Neural progenitor cell (in vitro differentiated cells): ENCODE data around the gene CCL17. TPM values are rescaled to one million over a fixed set of nuclear protein-coding genes. Genes with fewer than 3 reads are reported as not detected.
"Not testable (repeated sequence)": the region's sequence is repeated elsewhere in the genome, so short reads cannot be mapped to it uniquely, and the experiment has no call there.

ENCODE experiments used
- DNase-seq: peaks from one replicate; pipeline ENCODE4 v3.0.0-alpha.2; 2016; ENCODE audit warnings: low spot score
- H2AFZ ChIP-seq: fragments of 200-600 bp; sonication (generic); replicated peaks from 2 replicates; pipeline ENCODE4 v1.6.1; 2016; ENCODE audit warnings: antibody characterized with exemption
- H3F3A ChIP-seq: fragments of 200-600 bp; sonication (generic); 2 replicates; pipeline ENCODE4 v1.6.1; 2016; ENCODE audit warnings: antibody characterized with exemption, low read depth
- H3K27ac ChIP-seq: fragments of 200-600 bp; sonication (generic); 2 replicates; pipeline ENCODE4 v1.5.1; 2016; ENCODE audit warnings: mild to moderate bottlenecking
- H3K27me3 ChIP-seq: fragments of 200-600 bp; sonication (generic); 2 replicates; pipeline ENCODE4 v1.6.1; 2016; ENCODE audit warnings: mild to moderate bottlenecking, moderate library complexity
- H3K36me3 ChIP-seq: fragments of 200-600 bp; sonication (generic); 2 replicates; pipeline ENCODE4 v1.5.1; 2016
- H3K4me1 ChIP-seq: fragments of 200-600 bp; sonication (generic); 2 replicates; pipeline ENCODE4 v1.6.1; 2016; ENCODE audit warnings: mixed run types
- H3K4me2 ChIP-seq: fragments of 200-600 bp; sonication (generic); 2 replicates; pipeline ENCODE4 v1.6.1; 2016
- H3K4me3 ChIP-seq: fragments of 200-600 bp; sonication (generic); 2 replicates; pipeline ENCODE4 v1.5.1; 2016
- H3K79me2 ChIP-seq: fragments of 200-600 bp; sonication (generic); 2 replicates; pipeline ENCODE4 v1.6.1; 2016; ENCODE audit warnings: low read depth
- H3K9ac ChIP-seq: fragments of 200-600 bp; sonication (generic); 2 replicates; pipeline ENCODE4 v1.6.1; 2016
- H3K9me3 ChIP-seq: fragments of 200-600 bp; sonication (generic); 2 replicates; pipeline ENCODE4 v1.5.1; 2016; ENCODE audit warnings: low read depth
- H4K20me1 ChIP-seq: fragments of 200-600 bp; sonication (generic); 2 replicates; pipeline ENCODE4 v1.6.1; 2016; ENCODE audit warnings: low read depth
- H3K27ac Mint-ChIP-seq: 3 replicates; pipeline ENCODE4 v1.8.0; 2021; ENCODE audit warnings: mixed read lengths
- H3K27me3 Mint-ChIP-seq: 2 replicates; pipeline ENCODE4 v1.8.0; 2022; ENCODE audit warnings: low read depth, mild to moderate bottlenecking, inconsistent platforms, moderate library complexity, mixed read lengths; ENCODE audit not compliant: insufficient read depth
- H3K36me3 Mint-ChIP-seq: 3 replicates; pipeline ENCODE4 v1.8.0; 2021; ENCODE audit warnings: mixed read lengths
- H3K4me1 Mint-ChIP-seq: 3 replicates; pipeline ENCODE4 v1.8.0; 2021; ENCODE audit warnings: mixed read lengths
- H3K4me3 Mint-ChIP-seq: 3 replicates; pipeline ENCODE4 v1.8.0; 2021; ENCODE audit warnings: mild to moderate bottlenecking, moderate library complexity, mixed read lengths
- H3K9me3 Mint-ChIP-seq: 3 replicates; pipeline ENCODE4 v1.8.0; 2020; ENCODE audit warnings: mixed read lengths
- EZH2 ChIP-seq: fragments of 200-600 bp; sonication (generic); IDR thresholded peaks from 2 replicates; pipeline ENCODE4 v1.6.1; 2017; ENCODE audit warnings: antibody characterized with exemption, mild to moderate bottlenecking, moderate library complexity
- EZH2phosphoT487 ChIP-seq: fragments of 200-600 bp; sonication (generic); IDR thresholded peaks from 2 replicates; pipeline ENCODE4 v1.6.1; 2017; ENCODE audit warnings: antibody characterized with exemption
- total RNA-seq: library from RNA; depleted of rRNA; stranded (reverse); fragments of >200 nt; gene quantifications from 2 replicates; pipeline ENCODE4 v1.2.3, GENCODE V29; 2015; ENCODE audit warnings: low replicate concordance
- TF ChIP-seq, protein P1 (sequence below): fragments of 200-600 bp; sonication (generic); IDR thresholded peaks from 2 replicates; pipeline ENCODE4 v1.5.1; 2017; ENCODE audit warnings: antibody characterized with exemption, mild to moderate bottlenecking

The CCL17 gene
- total RNA-seq, 1 donor from 2014 or later, result not detected

DNA sequence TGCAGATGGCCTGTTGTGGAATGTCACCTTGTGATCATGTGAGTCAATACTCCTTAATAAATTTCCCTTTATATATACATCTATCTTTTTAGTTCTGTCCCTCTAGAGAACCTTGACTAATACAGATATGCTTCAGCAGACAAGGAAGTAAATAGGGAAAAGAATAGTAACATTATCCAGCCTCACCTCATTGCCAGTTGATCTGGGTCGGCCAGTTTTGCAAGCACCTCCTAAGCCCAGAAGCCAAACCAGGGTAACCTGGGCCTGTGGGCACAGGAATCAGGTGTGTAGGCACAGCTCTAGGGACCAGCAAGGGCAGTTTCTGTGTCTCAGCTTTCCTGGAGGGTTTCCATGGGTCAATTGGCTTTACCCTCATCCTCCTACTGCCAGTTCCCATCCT is 11.9 kb upstream of the CCL17 start:
- no peaks in the 10 kb centered on the region for H3K36me3 Mint-ChIP-seq
- H3K27me3 Mint-ChIP-seq, result peaks cover 19% of the 10 kb centered on the region
- TF ChIP-seq EZH2phosphoT487 (no peak), EZH2 (no peak)
- TF ChIP-seq, protein P1, sequence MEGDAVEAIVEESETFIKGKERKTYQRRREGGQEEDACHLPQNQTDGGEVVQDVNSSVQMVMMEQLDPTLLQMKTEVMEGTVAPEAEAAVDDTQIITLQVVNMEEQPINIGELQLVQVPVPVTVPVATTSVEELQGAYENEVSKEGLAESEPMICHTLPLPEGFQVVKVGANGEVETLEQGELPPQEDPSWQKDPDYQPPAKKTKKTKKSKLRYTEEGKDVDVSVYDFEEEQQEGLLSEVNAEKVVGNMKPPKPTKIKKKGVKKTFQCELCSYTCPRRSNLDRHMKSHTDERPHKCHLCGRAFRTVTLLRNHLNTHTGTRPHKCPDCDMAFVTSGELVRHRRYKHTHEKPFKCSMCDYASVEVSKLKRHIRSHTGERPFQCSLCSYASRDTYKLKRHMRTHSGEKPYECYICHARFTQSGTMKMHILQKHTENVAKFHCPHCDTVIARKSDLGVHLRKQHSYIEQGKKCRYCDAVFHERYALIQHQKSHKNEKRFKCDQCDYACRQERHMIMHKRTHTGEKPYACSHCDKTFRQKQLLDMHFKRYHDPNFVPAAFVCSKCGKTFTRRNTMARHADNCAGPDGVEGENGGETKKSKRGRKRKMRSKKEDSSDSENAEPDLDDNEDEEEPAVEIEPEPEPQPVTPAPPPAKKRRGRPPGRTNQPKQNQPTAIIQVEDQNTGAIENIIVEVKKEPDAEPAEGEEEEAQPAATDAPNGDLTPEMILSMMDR, result no peak
- no peaks in the 10 kb centered on the region for H3K4me1 Mint-ChIP-seq
- Histone ChIP-seq H3K27me3 (no peaks in the 10 kb centered on the region), H3K4me1 (no peaks in the 10 kb centered on the region), H3K36me3 (no peaks in the 10 kb centered on the region), H3K9ac (no peak overlapping the region), H3K4me2 (no peak overlapping the region), H4K20me1 (no peaks in the 10 kb centered on the region), H3K79me2 (no peaks in the 10 kb centered on the region), H3K27ac (no peak overlapping the region), H2AFZ (no peak overlapping the region), H3K4me3 (no peak overlapping the region), H3F3A (peaks cover 8% of the 10 kb centered on the region), H3K9me3 (no peaks in the 10 kb centered on the region)
- no peaks in the 10 kb centered on the region for H3K9me3 Mint-ChIP-seq
- H3K4me3 Mint-ChIP-seq, result no peak overlapping the region
- no peak for DNase-seq
- H3K27ac Mint-ChIP-seq, result peak overlapping the region; percentile 35

DNA sequence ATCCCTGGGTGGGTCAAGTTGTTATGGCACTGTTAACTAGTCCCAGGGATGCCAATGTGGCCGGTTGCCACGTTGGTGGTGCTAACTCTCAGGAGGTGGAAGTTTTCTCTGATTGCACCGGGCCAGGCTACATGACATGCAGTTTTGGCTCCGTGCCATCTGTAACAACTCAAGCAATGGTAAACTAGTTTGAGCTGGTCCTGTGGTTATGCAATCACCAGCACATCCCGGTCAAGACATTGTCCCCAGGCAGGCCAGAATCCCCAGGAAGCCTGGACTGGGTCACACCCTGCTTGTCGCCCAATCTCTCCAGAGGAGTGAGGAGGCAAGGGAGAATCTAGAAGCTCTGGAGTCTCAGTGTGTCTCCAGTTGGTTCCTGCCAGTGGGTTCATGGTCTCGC is 10.1 kb upstream of the CCL17 start:
- Histone ChIP-seq H3K4me2 (no peak overlapping the region), H3K27ac (no peak overlapping the region), H3K27me3 (no peaks in the 10 kb centered on the region), H4K20me1 (no peaks in the 10 kb centered on the region), H3K4me3 (no peak overlapping the region), H3K4me1 (no peaks in the 10 kb centered on the region), H3K79me2 (no peaks in the 10 kb centered on the region), H3K9me3 (no peaks in the 10 kb centered on the region), H3K36me3 (no peaks in the 10 kb centered on the region), H3K9ac (no peak overlapping the region), H2AFZ (no peak overlapping the region), H3F3A (no peaks in the 10 kb centered on the region)
- Mint-ChIP-seq H3K4me3 (no peak overlapping the region), H3K36me3 (no peaks in the 10 kb centered on the region), H3K27ac (no peak overlapping the region), H3K9me3 (no peaks in the 10 kb centered on the region), H3K27me3 (peaks cover 14% of the 10 kb centered on the region), H3K4me1 (no peaks in the 10 kb centered on the region)
- TF ChIP-seq, protein P1, result no peak
- TF ChIP-seq EZH2 (no peak), EZH2phosphoT487 (no peak)
- DNase-seq, result no peak

DNA sequence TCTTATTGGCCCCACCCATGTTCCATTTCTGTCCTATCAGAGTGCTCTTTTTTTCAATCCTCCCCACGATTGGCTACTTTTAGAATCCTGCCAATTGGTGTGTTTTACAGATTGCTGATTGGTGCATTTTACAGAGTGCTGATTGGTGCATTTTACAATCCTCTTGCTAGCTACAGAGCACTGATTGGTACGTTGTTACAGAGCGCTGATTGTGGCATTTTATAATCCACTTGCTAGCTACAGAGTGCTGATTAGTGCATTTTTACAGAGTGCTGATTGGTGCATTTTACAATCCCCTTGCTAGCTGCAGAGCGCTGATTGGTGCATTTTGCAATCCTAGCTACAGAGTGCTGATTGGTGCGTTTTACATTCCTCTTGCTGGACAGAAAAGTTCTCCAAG is 9.5 kb upstream of the CCL17 start:
- Histone ChIP-seq H3K4me2 (no peak overlapping the region), H3K9ac (no peak overlapping the region), H3K4me3 (no peak overlapping the region), H4K20me1 (no peaks in the 10 kb centered on the region), H3K36me3 (no peaks in the 10 kb centered on the region), H3K4me1 (no peaks in the 10 kb centered on the region), H3F3A (no peaks in the 10 kb centered on the region), H3K27me3 (no peaks in the 10 kb centered on the region), H3K9me3 (no peaks in the 10 kb centered on the region), H3K79me2 (no peaks in the 10 kb centered on the region), H3K27ac (no peak overlapping the region), H2AFZ (no peak overlapping the region)
- H3K4me1 Mint-ChIP-seq, result no peaks in the 10 kb centered on the region
- H3K36me3 Mint-ChIP-seq, result no peaks in the 10 kb centered on the region
- peaks cover 14% of the 10 kb centered on the region for H3K27me3 Mint-ChIP-seq
- TF ChIP-seq EZH2phosphoT487, result no peak
- TF ChIP-seq, protein P1, result no peak
- no peak for TF ChIP-seq EZH2
- no peak overlapping the region for H3K27ac Mint-ChIP-seq
- no peak for DNase-seq
- no peak overlapping the region for H3K4me3 Mint-ChIP-seq
- H3K9me3 Mint-ChIP-seq, result no peaks in the 10 kb centered on the region

DNA sequence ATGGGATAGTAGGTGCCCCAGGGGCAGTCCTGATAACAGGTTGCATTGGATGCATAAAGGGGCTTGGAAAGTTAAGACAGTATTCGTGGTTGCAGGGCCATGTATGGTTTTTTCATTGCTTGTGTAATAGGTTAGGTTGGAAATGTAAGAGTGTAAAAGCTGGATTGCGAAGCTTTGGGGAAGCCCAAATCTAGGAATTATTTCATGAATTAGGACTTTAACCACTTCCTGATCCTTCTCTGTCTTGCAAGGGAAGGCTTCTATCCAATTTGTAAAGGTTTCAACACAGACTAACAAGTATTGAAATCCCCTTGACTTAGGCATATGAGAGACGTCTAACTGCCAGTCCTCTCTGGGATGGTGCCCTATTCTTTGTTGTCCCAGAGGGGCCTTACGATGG is 7.8 kb upstream of the CCL17 start:
- no peak overlapping the region for H2AFZ ChIP-seq
- no peaks in the 10 kb centered on the region for H3K36me3 ChIP-seq
- no peaks in the 10 kb centered on the region for H3K4me1 ChIP-seq
- no peak for TF ChIP-seq EZH2phosphoT487
- TF ChIP-seq EZH2, result no peak
- TF ChIP-seq, protein P1, result no peak
- no peaks in the 10 kb centered on the region for H3K4me1 Mint-ChIP-seq
- H3K27ac ChIP-seq, result no peak overlapping the region
- no peaks in the 10 kb centered on the region for H3K9me3 ChIP-seq
- no peak overlapping the region for H3K4me3 Mint-ChIP-seq
- no peak for DNase-seq
- no peaks in the 10 kb centered on the region for H3K9me3 Mint-ChIP-seq
- no peaks in the 10 kb centered on the region for H3K27me3 ChIP-seq
- H4K20me1 ChIP-seq, result no peaks in the 10 kb centered on the region
- no peak overlapping the region for H3K4me3 ChIP-seq
- H3K27ac Mint-ChIP-seq, result no peak overlapping the region
- H3K4me2 ChIP-seq, result no peak overlapping the region
- peaks cover 10% of the 10 kb centered on the region for H3K27me3 Mint-ChIP-seq
- no peaks in the 10 kb centered on the region for H3F3A ChIP-seq
- no peak overlapping the region for H3K9ac ChIP-seq
- H3K79me2 ChIP-seq, result no peaks in the 10 kb centered on the region
- H3K36me3 Mint-ChIP-seq, result no peaks in the 10 kb centered on the region

DNA sequence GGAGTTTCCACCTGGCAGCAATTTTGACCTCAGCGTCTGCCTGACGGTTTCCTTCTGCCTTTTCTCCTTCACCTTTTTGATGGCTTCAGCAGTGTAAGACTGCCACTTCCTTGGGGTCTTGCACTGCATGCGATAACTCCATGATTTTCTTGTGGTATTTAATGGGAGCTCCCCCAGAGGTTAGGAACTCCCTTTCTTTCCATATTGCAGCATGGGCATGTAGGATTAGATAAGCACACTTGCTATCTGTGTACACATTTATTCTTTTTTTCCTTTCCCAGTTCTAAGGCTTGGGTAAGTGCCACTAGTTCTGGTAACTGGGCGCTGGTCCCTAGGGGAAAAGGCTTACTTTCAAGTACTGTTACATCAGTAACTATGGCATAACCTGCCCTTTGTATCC is 7.1 kb upstream of the CCL17 start:
- H3K4me3 ChIP-seq, H3K36me3 Mint-ChIP-seq, H3F3A ChIP-seq, H3K27me3 Mint-ChIP-seq, DNase-seq, H3K4me1 Mint-ChIP-seq, H3K27ac ChIP-seq, H3K79me2 ChIP-seq, H3K9me3 Mint-ChIP-seq, H3K27me3 ChIP-seq, H3K4me1 ChIP-seq, H2AFZ ChIP-seq, H3K9me3 ChIP-seq, H3K4me3 Mint-ChIP-seq, H4K20me1 ChIP-seq, H3K36me3 ChIP-seq, H3K9ac ChIP-seq, H3K4me2 ChIP-seq, H3K27ac Mint-ChIP-seq: not testable (repeated sequence)
